T-helper 2 cell treated with Interferon-gamma antibody and Interleukin-4, amounts not matched to agents 5 μg/mL and 100 μg/mL, for 36 hours (primary cell): ENCODE results near the gene DDX47.
A peak's percentile ranks its signal among the peaks of the same experiment; 100 is the strongest.
"Not testable (repeated sequence)": the region's sequence is repeated elsewhere in the genome, so short reads cannot be mapped to it uniquely, and the experiment has no call there.

Experiments used
- DNase-seq: peaks from one replicate; pipeline ENCODE4 v3.0.0; 2021; ENCODE audit warnings: low spot score
- H3K27ac Mint-ChIP-seq: one replicate; pipeline ENCODE4 v1.8.0; 2021; ENCODE audit warnings: mild to moderate bottlenecking, mixed read lengths
- H3K27me3 Mint-ChIP-seq: one replicate; pipeline ENCODE4 v1.8.0; 2021; ENCODE audit warnings: low read depth, mixed read lengths
- H3K36me3 Mint-ChIP-seq: one replicate; pipeline ENCODE4 v1.8.0; 2021; ENCODE audit warnings: low read depth, mixed read lengths
- H3K4me1 Mint-ChIP-seq: one replicate; pipeline ENCODE4 v1.8.0; 2021; ENCODE audit warnings: low read depth, mixed read lengths
- H3K4me3 Mint-ChIP-seq: one replicate; pipeline ENCODE4 v1.8.0; 2022; ENCODE audit warnings: mild to moderate bottlenecking, moderate library complexity, mixed read lengths
- H3K9me3 Mint-ChIP-seq: one replicate; pipeline ENCODE4 v1.8.0; 2021; ENCODE audit warnings: mixed read lengths

Gene DDX47

DNA sequence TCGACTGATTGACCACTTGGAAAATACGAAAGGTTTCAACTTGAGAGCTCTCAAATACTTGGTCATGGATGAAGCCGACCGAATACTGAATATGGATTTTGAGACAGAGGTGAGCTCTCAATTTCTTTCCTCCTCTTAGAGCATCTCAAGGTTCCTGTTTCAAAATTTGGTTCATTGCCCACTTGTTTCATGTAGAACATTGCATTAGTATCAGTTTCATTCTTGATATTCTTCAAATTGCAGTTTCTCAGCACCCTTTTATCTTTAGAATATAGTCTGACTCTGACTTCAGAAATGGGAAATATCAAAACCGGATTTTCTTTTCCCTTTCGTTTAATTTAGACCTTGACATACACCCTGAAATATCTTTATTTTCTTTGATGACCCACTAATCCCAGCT, 8.8 kb downstream of the DDX47 start:
- Mint-ChIP-seq H3K27ac (no peak overlapping the region), H3K27me3 (no peaks in the 10 kb centered on the region), H3K9me3 (no peaks in the 10 kb centered on the region), H3K4me1 (peaks cover 14% of the 10 kb centered on the region), H3K4me3 (no peak overlapping the region), H3K36me3 (peaks cover 62% of the 10 kb centered on the region)
- DNase-seq: no peak

DNA sequence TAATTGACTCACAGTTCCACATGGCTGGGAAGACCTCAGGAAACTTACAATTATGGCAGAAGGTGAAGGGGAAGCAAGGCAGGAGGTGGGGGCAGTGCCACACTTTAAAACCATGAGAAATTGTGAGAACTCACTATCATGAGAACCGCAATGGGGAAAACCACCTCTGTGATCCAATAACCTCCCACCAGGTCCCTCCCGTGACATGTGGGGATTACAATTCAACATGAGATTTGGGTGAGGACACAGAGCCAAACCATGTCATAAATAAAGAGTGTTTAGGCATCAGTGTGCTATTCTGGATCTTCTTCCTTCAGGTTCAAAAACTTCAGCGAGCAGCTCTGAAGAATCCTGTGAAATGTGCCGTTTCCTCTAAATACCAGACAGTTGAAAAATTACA, 9.7 kb downstream of the DDX47 start:
- no peaks in the 10 kb centered on the region for H3K27me3 Mint-ChIP-seq
- peaks cover 14% of the 10 kb centered on the region for H3K4me1 Mint-ChIP-seq
- H3K9me3 Mint-ChIP-seq: no peaks in the 10 kb centered on the region
- no peak overlapping the region for H3K27ac Mint-ChIP-seq
- H3K4me3 Mint-ChIP-seq: no peak overlapping the region
- no peak for DNase-seq
- peaks cover 68% of the 10 kb centered on the region for H3K36me3 Mint-ChIP-seq

DNA sequence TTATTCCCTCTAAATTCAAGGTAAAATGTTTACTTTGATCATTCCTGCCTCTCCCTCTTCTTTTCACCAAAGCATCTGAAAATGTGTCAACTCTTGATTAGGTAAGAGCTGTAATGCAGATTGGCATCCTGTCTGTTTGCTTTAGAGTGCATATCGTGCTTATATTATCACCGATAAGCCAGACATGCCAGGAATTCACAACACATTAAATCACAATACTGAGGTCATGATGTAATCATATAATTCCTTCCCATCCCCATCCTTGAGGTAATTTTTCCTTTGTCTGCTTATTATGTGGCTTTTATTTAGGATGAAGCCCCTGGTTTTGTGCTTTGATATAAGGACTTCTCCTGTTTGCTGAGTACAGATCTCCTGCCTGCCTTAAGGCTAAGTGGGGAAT, 10.2 kb downstream of the DDX47 start:
- Mint-ChIP-seq H3K27ac (no peak overlapping the region), H3K4me3 (no peak overlapping the region), H3K36me3 (peaks cover 69% of the 10 kb centered on the region), H3K9me3 (no peaks in the 10 kb centered on the region), H3K4me1 (peaks cover 14% of the 10 kb centered on the region), H3K27me3 (no peaks in the 10 kb centered on the region)
- DNase-seq: no peak

DNA sequence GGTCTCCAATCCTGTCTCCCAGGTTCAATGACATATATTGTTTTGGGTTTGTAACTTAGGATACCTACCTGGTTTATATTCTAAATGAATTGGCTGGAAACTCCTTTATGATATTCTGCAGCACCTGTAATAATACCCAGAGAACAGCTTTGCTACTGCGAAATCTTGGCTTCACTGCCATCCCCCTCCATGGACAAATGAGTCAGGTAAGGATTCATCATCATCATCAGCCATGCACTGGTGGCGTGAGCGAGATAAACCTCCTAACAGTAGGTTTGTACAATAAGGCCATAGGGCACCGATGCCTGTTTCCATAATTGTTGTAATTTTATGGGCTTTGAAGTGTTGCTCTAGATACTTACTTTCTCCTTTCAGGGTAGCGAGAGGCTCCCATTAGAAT, 10.7 kb downstream of the DDX47 start:
- H3K36me3 Mint-ChIP-seq: peaks cover 70% of the 10 kb centered on the region

DNA sequence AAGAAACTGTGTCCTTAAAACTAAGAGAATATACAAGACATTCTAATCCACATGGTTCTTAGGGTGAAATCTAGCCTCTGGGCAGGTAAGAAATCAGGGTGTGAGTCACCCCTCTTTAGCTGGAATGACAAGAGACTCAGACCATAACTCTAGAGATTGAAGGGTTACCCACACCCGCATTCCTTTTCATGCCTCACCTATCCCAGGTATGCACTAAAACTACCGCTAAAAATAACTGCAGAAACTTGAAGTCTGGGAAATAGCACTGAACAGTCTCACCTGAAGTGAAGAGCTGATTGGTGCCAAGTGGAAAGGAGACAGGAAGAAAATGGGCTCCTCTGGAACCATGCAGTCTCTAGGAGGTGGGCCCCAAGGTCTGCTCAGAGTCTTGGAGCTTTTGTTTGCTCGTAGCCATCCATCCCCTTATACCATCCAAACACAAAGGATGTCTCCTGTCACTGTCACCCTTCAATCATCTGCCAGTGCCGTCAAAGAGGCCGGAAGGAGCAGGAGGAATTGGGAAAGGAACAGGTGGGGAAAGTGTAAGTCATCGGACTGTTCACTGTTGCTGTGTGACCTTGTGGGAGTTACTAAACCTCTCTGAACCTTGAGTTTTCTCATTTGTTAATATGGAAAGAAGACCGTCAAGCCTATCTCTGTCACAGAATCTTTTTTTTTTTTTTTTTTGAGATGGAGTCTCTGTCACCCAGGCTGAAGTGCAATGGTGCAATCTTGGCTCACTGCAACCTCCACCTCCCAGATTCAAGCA, 22.4 kb downstream of the DDX47 start:
- H3K4me1 Mint-ChIP-seq: peaks cover 19% of the 10 kb centered on the region
- DNase-seq: no peak
- peaks cover 27% of the 10 kb centered on the region for H3K36me3 Mint-ChIP-seq
- no peak overlapping the region for H3K4me3 Mint-ChIP-seq
- H3K27ac Mint-ChIP-seq: no peak overlapping the region
- no peaks in the 10 kb centered on the region for H3K27me3 Mint-ChIP-seq
- H3K9me3 Mint-ChIP-seq: no peaks in the 10 kb centered on the region

More for the DNA sequence above, 10.7 kb downstream of the DDX47 start:
- Mint-ChIP-seq H3K4me3 (no peak overlapping the region), H3K27ac (no peak overlapping the region), H3K27me3 (no peaks in the 10 kb centered on the region), H3K9me3 (no peaks in the 10 kb centered on the region), H3K4me1 (peaks cover 11% of the 10 kb centered on the region)
- DNase-seq: no peak

DNA sequence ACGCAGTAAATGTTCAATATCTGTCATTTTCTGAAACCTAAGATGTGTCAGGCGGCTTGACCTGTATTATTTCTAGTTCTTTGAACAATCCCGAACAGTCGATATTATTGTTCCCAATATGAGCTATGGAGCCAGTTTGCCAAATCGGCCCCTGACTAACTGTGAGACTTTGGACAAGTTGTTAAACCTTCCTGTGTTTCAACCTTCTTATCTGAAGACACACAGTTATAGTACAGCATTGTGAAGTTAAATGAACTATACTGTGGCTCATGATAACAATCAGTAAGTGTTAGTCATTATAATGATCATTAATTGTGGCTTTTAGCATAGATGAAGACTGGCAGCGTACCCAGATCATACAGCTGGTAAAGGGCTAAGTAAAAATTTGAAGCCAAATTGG, 23.4 kb downstream of the DDX47 start:
- peaks cover 19% of the 10 kb centered on the region for H3K4me1 Mint-ChIP-seq

DNA sequence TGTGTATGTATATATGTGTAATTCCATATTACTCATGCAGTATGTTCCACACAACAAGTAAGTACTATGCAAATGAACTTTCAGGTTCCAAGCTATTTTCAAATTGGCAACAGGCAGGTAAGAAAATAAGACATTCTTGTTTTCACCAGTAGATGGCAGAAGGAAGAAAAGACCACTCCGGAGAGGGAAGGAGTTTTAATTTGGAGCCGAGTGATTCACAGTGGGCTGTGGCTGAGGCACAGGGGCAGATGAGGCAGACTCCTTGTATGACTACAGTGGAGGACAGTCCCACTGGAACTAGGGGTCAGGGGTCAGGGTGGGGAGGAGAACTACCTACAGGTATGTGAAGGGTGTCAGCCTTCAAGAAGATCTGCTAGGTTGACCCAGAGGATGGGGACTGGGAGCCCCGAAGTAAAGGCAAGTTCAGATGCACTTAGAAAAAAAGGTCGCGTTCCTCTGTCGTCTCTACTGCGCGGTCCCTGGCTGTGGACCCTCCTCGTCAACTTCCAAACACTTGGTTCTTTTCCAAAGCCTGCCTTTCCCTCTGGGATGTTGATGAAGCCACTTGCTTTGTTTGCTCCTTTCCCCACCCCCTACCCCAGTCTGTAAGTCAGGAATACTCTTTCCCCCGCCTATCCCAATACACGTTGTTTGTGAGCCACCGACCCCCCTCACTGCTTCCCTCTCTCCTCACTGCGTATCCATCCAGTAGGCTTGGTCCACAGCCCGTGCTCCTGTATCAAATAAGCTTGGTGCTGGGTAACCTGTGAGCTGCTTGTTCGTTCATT, 24.1 kb downstream of the DDX47 start:
- Mint-ChIP-seq H3K27ac (peak overlapping the region; percentile 58), H3K36me3 (peaks cover 21% of the 10 kb centered on the region), H3K9me3 (no peaks in the 10 kb centered on the region), H3K4me1 (peaks cover 19% of the 10 kb centered on the region), H3K4me3 (no peak overlapping the region), H3K27me3 (no peaks in the 10 kb centered on the region)
- peak; percentile 53 for DNase-seq

More for the DNA sequence above, 23.4 kb downstream of the DDX47 start:
- Mint-ChIP-seq H3K9me3 (no peaks in the 10 kb centered on the region), H3K4me3 (no peak overlapping the region), H3K36me3 (peaks cover 25% of the 10 kb centered on the region), H3K27ac (no peak overlapping the region), H3K27me3 (no peaks in the 10 kb centered on the region)
- DNase-seq: no peak

DNA sequence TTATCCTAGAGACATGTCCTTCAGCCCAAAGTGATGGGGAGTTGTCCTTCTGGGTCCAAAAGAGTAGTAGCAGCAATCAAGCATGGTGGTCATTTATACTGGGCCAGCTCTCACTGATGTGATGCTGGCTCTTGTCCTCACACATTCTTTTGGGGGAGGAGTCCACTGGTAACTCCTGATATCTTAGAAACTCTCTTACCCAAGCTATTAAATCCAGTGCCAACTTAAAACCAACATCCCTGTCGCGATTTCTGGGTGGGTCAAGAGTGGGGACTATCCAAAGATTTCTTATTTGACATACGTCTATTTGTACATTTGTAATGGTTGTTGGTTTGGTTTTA, 24.6 kb downstream of the DDX47 start:
- H3K9me3 Mint-ChIP-seq: no peaks in the 10 kb centered on the region
- H3K27me3 Mint-ChIP-seq: no peaks in the 10 kb centered on the region
- peaks cover 19% of the 10 kb centered on the region for H3K4me1 Mint-ChIP-seq
- no peak overlapping the region for H3K4me3 Mint-ChIP-seq
- H3K27ac Mint-ChIP-seq: no peak overlapping the region
- peaks cover 16% of the 10 kb centered on the region for H3K36me3 Mint-ChIP-seq
- DNase-seq: no peak

DNA sequence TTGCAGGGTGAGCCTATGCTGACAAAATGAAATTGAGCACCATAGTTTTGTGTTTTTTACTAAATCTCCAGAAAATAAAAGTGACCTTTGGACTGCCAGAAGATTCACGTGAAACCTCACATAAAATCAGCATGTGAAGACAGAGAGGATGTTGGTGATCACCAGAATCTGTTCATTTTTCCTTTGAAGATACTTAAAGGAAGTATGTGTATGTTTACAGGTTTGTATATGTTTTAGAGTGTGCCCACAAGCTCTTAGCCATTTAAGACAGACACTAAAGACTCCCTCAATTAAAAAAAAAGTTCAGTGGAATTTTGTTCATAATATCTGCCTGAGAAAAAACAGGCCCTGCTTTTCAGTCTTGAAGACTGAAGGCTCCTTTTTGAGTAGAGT, 25.9 kb downstream of the DDX47 start:
- DNase-seq: no peak
- no peaks in the 10 kb centered on the region for H3K9me3 Mint-ChIP-seq
- peak overlapping the region; percentile 29 for H3K4me3 Mint-ChIP-seq
- H3K27me3 Mint-ChIP-seq: no peaks in the 10 kb centered on the region
- H3K36me3 Mint-ChIP-seq: peaks cover 9% of the 10 kb centered on the region
- peaks cover 19% of the 10 kb centered on the region for H3K4me1 Mint-ChIP-seq
- peak overlapping the region; percentile 20 for H3K27ac Mint-ChIP-seq

DNA sequence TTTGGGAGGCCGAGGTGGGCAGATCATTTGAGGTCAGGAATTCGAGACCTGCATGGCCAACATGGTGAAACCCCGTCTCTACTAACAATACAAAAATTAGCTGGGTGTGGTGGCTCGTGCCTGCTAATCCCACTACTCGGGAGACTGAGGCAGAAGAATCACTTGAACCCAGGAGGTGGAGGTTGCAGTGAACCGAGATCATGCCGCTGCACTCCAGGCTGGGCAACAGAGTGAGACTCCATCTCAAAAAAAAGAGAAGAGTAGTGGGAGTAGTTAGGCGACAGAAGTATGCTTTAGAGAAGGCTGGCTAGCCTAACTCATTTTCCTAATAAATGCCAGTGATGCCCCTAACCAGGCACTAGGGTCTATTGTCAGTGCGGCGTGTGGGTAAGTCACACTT, 26.3 kb downstream of the DDX47 start:
- not testable (repeated sequence) for H3K27me3 Mint-ChIP-seq, DNase-seq, H3K36me3 Mint-ChIP-seq, H3K4me3 Mint-ChIP-seq, H3K9me3 Mint-ChIP-seq
- Mint-ChIP-seq H3K27ac (peak overlapping the region; percentile 20), H3K4me1 (peaks cover 19% of the 10 kb centered on the region)

DNA sequence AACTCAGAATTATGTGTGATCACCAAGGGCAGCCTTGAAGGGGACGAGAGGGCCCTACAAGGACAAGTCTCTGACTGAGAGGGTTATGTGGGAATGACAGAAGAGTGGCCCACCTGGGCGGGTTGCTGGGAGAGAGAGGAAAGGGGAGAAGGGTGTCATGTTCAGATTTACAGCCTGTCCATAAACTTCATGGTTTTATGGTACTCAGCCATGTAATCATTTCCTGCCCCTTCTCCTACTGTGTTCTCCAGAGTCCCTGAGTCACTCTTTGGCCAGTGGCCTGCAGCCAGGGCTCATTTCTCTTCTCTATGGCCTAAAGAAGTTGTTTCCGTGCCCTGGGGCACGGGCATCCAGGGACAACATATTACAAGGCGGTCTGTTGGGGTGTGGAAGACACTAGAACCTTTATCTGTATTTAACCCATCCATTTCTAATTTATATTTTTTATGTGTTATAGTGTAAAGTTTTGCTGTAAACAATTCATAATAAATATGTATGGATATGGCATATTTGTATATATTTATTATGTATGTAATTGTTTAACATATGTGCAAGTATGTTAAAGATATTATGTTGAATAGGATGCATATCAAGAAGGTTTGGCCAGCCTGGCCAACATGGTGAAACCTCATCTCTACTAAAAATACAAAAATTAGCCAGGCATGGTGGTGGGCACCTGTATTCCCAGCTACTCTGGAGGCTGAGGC, 26.9 kb downstream of the DDX47 start:
- DNase-seq: no peak
- Mint-ChIP-seq H3K9me3 (no peaks in the 10 kb centered on the region), H3K36me3 (peaks cover 9% of the 10 kb centered on the region), H3K27ac (no peak overlapping the region), H3K27me3 (no peaks in the 10 kb centered on the region), H3K4me1 (peaks cover 17% of the 10 kb centered on the region), H3K4me3 (no peak overlapping the region)

DNA sequence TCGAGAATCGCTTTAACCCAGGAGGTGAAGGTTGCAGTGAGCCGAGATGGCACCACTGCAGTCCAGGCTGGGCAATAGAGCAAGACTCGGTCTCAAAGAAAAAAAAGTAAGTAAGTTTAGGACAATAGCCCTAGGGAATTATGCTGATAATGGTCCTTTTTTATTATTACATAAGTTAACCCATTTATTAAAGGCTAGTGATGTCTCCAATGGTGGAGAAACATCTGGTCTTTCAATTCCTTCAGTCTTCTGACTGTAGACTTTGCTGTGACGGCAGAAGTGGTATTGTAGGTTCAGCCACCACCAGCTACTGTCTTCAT, 27.4 kb downstream of the DDX47 start:
- Mint-ChIP-seq H3K4me1 (peaks cover 17% of the 10 kb centered on the region), H3K9me3 (no peaks in the 10 kb centered on the region)

DNA sequence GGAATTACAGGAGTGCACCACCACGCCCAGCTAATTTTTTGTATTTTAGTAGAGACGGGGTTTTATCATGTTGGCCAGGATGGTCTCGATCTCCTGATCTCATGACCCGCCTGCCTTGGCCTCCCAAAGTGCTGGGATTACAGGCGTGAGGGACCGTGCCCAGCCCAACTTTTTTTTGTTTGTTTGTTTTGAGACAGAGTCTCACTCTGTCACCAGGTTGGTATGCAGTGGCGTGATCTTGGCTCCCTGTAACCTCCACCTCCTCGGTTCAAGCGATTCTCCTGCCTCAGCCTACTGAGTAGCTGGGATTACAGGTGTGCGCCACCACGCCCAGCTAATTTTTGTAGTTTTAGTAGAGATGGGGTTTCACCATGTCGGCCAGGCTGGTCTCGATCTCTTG, 28.3 kb downstream of the DDX47 start:
- H3K4me3 Mint-ChIP-seq, DNase-seq, H3K36me3 Mint-ChIP-seq, H3K27me3 Mint-ChIP-seq, H3K9me3 Mint-ChIP-seq, H3K27ac Mint-ChIP-seq: not testable (repeated sequence)
- H3K4me1 Mint-ChIP-seq: peaks cover 23% of the 10 kb centered on the region

More for the DNA sequence above, 27.4 kb downstream of the DDX47 start:
- DNase-seq: no peak
- Mint-ChIP-seq H3K36me3 (peaks cover 9% of the 10 kb centered on the region), H3K4me3 (no peak overlapping the region), H3K27ac (no peak overlapping the region), H3K27me3 (no peaks in the 10 kb centered on the region)

DNA sequence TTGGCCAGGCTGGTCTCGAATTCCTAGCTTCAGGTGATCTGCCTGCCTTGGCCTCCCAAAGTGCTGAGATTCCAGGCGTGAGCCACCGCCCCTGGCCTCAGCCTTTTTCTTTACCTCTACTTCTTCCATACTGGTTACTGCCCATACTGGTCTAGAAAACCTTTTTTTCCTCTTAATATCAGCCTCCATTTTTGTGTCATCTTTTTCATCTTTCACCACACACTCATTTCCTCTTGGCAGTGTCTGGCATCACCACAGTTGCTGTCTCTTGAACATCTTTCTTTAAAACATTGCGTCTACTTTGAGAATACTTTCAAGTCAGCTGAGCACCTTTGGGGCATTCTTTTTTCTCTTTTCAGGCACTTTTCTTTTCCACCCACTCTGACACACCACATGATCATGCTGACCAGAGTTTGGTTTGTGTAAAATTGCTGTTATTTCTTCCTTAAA, 32.7 kb downstream of the DDX47 start:
- H3K4me1 Mint-ChIP-seq: peaks cover 15% of the 10 kb centered on the region
- H3K36me3 Mint-ChIP-seq: peaks cover 13% of the 10 kb centered on the region
- no peaks in the 10 kb centered on the region for H3K27me3 Mint-ChIP-seq
- peak overlapping the region; percentile 6 for H3K27ac Mint-ChIP-seq
- no peak overlapping the region for H3K4me3 Mint-ChIP-seq
- no peaks in the 10 kb centered on the region for H3K9me3 Mint-ChIP-seq
- no peak for DNase-seq
